Measurements from ENCODE around the gene TBL3. TPM values are rescaled to one million over a fixed set of nuclear protein-coding genes. Genes with fewer than 3 reads are reported as not detected.
A peak's percentile ranks its signal among the peaks of the same experiment; 100 is the strongest.

Gene TBL3
- total RNA-seq, 1 experiment from 2014 or later, result 42.4 TPM

- CTCF ChIA-PET, result interaction anchor here (0.5 kb wide), 1 partner anchor 88 kb away, joined by 4 read pairs; no protein-coding TSS in a partner anchor
- Histone ChIP-seq H3K36me3 (ENCODE audit: control insufficient read depth, insufficient read depth, low read length) (peaks cover 11% of the 10 kb centered on the region), H3K4me3 (ENCODE audit: low read depth in 2 of 2, low read length in 2 of 2) (no peak overlapping the region), H3K27me3 (ENCODE audit: control insufficient read depth, insufficient read depth, low read length) (no peaks in the 10 kb centered on the region), H3K4me1 (ENCODE audit: control insufficient read depth, insufficient read depth, low read length) (0 out of 2 replicates have a peak, but pooled peaks cover 2% of the 10 kb centered on the region), H3K27ac (ENCODE audit: low read length) (no peak overlapping the region), H3K9me3 (ENCODE audit: control insufficient read depth, insufficient read depth, low read depth, low read length) (no peaks in the 10 kb centered on the region)
- TF ChIP-seq CTCF (IDR thresholded peaks at IDR 0.05), result no peak
- TF ChIP-seq SIN3A (IDR thresholded peaks at IDR 0.05; ENCODE audit: borderline replicate concordance, insufficient read depth, low read depth, low read length), result no peak
- no peak for TF ChIP-seq TCF7L2 (IDR thresholded peaks at IDR 0.05; ENCODE audit: low read depth, low read length)
- no peak for TF ChIP-seq POLR2AphosphoS5 (IDR thresholded peaks at IDR 0.05; ENCODE audit: low read depth, low read length)
- no peak for TF ChIP-seq REST (IDR thresholded peaks at IDR 0.05; ENCODE audit: insufficient read depth in 1 of 2, low read depth in 2 of 2, low read length in 1 of 2)
- no peak for ATAC-seq
- in situ Hi-C loops (cut with HindIII; ENCODE audit: low pct_unique_long_range_greater_than_20kb, low sequenced_read_pairs) (no loop called here), intact Hi-C loops (cut with micrococcal nuclease; ENCODE audit: unreplicated experiment) (no loop called here)
- BruUV-seq (replicated peaks), result no TSS peak
- DNase-seq (ENCODE audit: low read depth, low spot score), result no peak
- POLR2A ChIA-PET, result no interaction called here
Observed at GRCh38 chr16:1968146-1968953, 3.5 kb upstream of the TBL3 start.

- Histone ChIP-seq H3K27me3 (ENCODE audit: control insufficient read depth, insufficient read depth, low read length) (no peaks in the 10 kb centered on the region), H3K4me3 (ENCODE audit: low read depth in 2 of 2, low read length in 2 of 2) (peak overlapping the region; percentile 90 to 96), H3K27ac (ENCODE audit: low read length) (peak overlapping the region; percentile 87), H3K4me1 (ENCODE audit: control insufficient read depth, insufficient read depth, low read length) (0 out of 2 replicates have a peak, but pooled peaks cover 4% of the 10 kb centered on the region), H3K9me3 (ENCODE audit: control insufficient read depth, insufficient read depth, low read depth, low read length) (no peaks in the 10 kb centered on the region), H3K36me3 (ENCODE audit: control insufficient read depth, insufficient read depth, low read length) (no peaks in the 10 kb centered on the region; the same call in 1 of the 2 replicates)
- intact Hi-C loops (cut with micrococcal nuclease; ENCODE audit: unreplicated experiment) (no loop called here), in situ Hi-C loops (cut with HindIII; ENCODE audit: low pct_unique_long_range_greater_than_20kb, low sequenced_read_pairs) (no loop called here)
- TF ChIP-seq POLR2AphosphoS5 (IDR thresholded peaks at IDR 0.05; ENCODE audit: low read depth, low read length), result no peak
- no peak for TF ChIP-seq CTCF (IDR thresholded peaks at IDR 0.05)
- no peak for TF ChIP-seq TCF7L2 (IDR thresholded peaks at IDR 0.05; ENCODE audit: low read depth, low read length)
- TF ChIP-seq REST (IDR thresholded peaks at IDR 0.05; ENCODE audit: insufficient read depth in 1 of 2, low read depth in 2 of 2, low read length in 1 of 2), result no peak
- no peak for TF ChIP-seq SIN3A (IDR thresholded peaks at IDR 0.05; ENCODE audit: borderline replicate concordance, insufficient read depth, low read depth, low read length)
- TSS peak; percentile 61 for BruUV-seq (replicated peaks)
- ATAC-seq (peak; percentile 56), DNase-seq (ENCODE audit: low read depth, low spot score) (no peak)
- POLR2A ChIA-PET, result no interaction called here
- CTCF ChIA-PET, result no interaction called here
Observed at GRCh38 chr16:1972490-1972877, 631 bp downstream of the TBL3 start.
